GM18508 (cell line): ENCODE results near the gene GABRR2.

Experiments used
- ATAC-seq: cut with Tn5 transposase; IDR thresholded peaks from one replicate; pipeline ENCODE4 v1.9.1; 2021; ENCODE audit warnings: moderate number of reproducible peaks; ENCODE audit not compliant: insufficient read depth, unreplicated experiment

Gene GABRR2

DNA sequence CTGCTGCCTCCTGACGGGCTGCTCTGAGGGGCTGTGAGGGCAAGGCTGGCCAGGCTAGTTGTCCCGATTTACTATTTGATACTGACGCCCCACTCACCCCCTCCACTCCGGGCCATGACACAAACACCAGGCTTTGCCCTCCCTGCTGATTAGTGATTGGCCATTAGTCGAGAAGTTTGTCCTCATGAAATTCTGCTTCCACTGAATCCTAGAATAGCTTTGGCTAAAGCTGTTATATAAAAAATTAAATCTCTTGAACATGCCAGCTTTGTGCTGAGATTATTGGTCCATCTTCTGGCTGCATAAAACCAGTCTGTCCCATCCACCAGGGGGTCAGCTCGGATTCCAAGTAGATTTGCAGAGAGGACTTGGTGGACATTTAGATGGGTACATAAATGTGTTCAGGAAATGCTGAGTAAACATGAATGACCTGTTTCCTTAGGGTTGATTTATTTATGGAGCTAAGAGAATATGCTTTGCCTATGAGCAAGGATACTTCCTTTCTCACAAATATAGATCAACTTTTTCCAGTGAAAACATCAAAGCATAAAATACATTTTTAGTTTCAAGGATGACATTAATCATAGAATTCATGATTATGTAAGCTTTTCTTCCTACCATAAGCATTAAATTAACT is at the start of gene GABRR2:
Gene GABRR2 (minus strand): TSS at position 51 of the 637 bp plus-strand sequence. CDS start 134 bp downstream, outside the sequence.
- no peak for ATAC-seq

DNA sequence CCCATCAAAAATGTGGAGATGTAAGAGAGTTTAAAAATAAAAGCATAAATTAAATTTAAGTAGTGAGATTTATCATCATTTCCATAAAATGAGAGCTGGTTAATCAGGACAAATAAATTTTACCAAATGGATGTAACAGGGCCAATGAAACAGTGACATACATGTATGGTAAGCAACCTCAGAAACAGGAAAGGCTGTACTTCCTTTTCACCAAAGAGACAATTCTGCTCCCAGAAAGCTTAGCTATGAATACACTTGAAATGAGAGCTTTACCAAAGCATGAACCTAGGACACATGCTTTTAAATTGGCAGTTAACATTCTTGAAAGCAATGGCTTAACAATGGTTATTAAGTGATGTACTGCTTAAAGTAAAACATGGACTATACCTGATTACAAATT is 49.5 kb upstream of the GABRR2 start:
- no peak for ATAC-seq

DNA sequence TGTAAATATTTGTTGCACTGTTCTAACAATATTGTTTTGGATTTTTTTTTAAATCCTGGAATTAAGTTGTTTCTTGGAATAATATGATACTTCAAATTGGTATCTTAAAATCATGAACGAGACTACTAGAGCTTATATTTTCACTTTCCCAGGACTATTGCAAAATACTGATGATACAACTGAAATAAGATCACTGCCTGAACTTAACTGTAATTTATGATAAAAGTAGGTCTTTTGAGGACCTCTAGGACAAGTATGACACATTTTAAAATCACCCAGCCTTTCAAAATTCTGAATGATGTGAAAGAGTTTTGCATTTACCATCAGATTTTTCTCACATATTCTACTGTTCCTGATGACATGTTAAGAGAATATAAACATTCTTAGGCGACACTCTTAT is 46.1 kb upstream of the GABRR2 start:
- ATAC-seq, result no peak

DNA sequence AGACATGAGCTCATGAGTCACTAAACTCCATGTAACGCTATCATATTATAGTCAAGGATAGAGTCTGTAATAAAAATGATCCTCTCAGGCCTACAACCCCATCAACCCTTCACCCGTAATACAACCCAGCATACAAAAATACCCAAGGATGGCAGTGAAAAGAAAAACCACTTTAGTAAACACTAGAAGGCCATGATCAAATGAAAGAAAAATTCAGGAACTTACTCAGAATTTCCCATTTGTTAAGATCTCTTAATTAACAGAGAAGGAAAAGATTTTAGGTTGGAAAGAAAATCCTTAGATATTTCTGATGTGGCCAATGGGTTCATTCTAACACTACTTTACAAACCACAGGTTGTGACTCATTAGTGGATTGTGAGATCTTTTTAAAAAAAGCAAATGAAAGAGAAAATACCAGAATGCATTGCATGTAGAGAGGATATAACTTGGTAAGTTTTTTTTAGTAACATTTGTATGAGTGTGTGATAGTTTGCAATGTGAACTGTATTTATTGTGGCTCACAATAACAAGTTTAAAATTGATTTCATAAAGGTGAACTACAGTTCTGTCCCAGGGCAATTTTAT is 45.4 kb upstream of the GABRR2 start:
- peak; percentile 47 for ATAC-seq

DNA sequence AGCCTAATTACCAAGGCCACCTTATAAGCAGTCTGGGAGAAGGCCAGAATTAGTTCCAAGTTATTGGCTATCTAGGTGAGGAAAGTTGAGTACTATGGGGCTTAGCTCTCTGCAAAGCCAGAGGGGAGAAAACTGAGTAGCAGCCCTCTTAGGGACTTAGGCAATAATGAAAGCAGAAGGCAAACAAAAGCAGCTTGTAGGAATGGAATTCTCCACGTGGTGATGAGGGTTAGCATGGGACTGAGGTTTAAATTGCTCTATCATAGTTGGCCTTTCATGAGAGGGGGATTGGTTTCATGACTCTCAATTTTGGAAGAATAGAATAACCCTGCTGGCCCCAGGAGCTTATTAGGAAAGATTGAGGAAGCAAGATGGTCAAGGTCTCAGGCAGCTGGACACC is 44.5 kb upstream of the GABRR2 start:
- no peak for ATAC-seq

DNA sequence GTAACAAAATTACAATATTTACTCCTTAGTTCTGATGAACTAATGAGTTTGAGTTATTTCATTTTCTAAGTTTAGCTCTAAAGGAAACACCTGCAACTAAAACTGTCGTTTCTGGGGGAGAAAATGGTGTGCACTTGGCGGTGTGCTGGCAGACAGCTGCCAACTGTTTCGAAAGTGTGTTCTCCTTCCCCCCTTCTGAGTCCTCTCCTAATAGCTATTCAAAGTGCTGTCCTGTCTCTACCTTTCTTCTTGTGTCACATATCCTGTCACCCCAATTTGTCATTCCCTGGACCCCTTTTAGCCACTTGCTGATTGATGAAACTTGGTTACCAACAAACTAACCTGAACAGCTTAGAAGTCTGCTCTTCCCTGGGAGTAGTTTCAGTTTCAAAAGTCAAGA is 42.3 kb upstream of the GABRR2 start:
- ATAC-seq, result peak; percentile 38

DNA sequence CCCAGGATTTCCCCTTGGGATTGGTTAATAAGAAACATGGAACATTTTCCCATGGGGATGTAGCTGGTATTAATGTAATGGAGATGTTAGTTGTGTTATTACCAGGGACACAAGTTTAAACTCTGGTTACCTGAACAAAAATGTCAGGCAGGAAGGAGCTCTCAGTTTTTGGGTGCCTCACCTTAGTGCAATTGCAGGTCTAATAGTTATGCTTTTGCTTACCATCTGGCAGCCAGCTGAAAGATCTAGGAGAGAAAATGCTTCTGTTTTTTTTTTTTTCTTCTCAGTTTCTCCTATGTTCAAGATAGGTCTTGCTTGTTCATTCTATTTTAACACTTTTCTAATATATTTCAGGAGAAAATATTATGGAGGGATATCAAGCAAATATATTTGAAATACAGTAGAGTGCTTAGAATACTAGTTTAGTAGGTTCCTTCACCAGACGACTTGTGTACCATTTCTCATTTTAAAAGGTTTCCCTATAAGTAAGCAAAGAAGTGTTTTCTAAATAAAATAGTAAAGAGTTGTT is 41.6 kb upstream of the GABRR2 start:
- ATAC-seq, result no peak

DNA sequence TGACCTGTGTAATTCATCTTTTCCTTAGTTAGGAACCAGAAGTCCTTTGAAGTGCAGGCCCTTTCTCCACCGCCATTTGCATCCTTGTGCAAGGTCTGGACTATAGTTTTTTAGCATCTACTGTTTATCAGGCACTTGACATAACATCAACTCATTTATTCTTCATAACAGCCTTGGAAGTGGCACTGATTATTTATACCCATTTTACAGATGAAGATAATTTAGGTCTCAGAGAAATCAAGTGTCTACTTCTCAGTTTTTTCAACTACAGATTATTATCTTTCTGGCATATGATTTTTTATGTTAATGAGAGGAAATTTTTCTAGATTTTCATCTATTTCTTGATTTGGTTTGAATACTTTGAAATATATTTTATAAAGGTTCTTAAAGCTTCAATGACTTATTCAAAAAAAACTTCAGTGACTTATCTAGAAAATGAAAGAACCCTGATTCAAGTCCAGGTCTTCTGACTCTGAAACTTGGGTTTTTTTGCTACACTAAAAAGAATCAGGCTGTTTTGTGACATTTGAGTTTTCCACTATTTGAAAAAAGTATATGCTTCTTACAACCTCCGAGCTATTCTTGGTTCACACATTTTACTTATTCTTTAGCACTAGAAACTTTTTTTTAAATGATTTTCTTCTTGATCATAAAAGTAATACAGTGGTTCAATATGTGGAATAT is 40.6 kb upstream of the GABRR2 start:
- no peak for ATAC-seq

DNA sequence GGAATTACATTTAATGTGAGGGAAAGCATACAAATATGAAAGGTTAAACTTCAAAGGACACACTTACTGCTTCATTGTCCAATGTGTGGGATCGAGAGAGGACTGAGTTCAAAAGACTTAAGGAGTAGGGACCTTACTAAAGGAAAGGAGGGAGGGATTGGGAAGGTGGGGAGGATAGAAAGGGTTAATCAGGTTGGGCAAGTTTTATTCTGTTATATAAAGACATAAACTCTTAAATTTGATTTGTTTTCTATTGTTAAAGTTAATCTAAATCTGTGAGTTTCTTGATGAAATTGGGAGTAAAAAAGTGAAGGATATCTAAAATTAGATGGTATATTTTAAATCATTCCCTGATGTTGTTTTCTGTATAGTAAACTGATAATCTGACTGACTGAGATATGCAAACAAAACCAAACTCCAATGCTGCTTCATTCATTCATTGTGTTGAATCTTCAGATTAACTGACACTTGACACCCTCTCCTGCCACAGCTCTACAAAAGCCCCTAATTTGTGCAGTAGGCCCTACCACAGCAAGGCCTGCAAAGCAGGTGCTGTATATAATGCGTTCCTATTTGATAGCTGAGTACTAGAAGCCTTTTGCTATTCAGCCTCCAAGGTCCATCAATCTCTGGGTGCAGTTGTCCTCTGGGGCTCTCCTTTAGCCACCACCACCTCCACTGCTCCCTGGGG is 38.7 kb upstream of the GABRR2 start:
- no peak for ATAC-seq

DNA sequence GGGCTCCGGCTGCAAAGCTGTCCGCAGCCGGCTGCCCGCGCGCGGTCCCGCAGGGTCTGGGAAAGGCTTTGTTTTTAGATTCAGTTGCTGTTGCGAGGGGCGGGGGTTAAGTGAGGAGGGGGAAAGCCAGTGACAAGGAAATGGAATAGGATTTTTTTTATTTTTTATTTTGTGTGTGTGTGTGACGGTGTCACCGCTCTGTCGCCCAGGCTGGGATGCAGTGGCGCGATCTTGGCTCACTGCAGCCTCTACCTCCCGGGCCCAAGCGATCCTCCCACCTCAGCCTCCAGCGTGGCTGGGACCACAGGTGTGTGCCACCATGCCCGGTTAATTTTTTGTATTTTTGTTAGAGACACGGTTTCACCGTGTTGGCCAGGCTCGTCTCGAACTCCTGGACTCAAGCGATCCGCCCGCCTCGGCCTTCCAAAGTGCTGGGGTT is 38.0 kb upstream of the GABRR2 start:
- ATAC-seq, result no peak

DNA sequence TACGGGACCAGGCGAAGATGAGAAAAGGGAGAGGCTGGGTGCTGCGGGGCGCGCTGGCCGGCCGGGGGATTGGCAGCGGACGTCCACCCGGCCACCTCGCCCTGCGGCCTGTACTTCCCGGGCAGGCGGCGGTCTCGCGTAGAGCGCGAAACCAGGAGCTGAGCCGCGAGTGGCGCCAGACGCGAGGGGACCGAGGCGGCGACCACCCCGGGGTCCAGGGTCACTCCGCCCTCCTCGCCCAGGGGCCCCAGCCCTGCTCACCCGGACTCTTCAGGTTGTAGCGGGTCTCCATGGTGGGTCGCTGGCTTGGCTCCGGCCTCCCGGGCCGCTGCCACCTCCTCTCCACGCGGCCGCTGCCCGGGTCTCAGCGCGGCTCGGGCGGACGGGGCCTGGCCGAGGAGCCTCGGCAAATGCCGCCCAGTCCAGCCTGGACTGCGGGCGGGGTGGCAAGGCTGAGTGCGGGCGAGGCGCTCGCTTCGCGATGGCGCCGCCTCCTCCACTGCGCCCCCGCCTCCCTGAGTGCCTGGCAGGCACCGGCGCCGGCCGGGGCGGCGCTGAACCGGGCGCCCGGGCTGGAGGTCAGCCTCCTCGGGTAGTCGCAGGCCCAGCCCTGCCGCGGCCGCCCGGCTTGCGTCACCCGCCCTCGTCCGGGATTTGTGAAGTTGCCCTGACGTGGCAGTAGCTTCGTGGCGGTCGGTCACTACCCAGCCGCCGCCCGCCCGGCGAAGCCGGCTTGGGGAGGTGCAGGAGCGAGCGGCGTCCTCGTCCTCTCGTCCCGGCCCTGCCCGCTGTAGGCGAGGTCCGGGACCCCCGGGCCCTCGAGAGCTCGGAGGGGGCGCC is 37.4 kb upstream of the GABRR2 start, which contains the start of gene UBE2J1:
Gene UBE2J1 (minus strand): TSS at position 445 of the 840 bp plus-strand sequence. CDS start 153 bp downstream, at position 292.
- ATAC-seq, result no peak

DNA sequence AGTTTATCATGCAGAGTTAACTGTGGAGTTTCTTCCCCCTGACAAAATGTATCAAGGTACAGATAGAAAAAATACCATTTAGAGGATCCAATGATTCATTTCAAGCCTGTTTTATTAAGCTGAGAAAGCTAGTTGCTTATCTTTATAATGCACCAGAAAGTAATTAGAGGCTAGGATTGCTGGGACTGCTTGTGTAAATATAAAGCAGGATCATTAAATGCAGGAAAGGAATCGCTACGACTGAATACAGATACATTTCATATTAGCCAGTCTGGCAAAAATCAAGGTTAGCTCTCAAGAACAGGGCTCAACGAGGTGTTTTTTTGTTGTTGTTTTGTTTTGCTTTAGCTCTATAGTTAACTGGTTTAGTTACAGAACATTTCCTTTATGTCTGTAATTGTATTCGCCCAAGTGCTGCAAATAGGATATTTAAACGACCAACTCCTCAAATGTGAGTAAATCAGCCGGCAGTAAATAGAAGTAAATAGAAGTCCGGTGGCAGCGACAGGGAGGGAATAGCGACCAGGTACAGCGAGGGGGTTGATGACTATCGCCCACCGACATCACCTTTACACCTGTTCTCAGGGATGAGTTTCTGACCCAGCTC is 36.7 kb upstream of the GABRR2 start:
- no peak for ATAC-seq

DNA sequence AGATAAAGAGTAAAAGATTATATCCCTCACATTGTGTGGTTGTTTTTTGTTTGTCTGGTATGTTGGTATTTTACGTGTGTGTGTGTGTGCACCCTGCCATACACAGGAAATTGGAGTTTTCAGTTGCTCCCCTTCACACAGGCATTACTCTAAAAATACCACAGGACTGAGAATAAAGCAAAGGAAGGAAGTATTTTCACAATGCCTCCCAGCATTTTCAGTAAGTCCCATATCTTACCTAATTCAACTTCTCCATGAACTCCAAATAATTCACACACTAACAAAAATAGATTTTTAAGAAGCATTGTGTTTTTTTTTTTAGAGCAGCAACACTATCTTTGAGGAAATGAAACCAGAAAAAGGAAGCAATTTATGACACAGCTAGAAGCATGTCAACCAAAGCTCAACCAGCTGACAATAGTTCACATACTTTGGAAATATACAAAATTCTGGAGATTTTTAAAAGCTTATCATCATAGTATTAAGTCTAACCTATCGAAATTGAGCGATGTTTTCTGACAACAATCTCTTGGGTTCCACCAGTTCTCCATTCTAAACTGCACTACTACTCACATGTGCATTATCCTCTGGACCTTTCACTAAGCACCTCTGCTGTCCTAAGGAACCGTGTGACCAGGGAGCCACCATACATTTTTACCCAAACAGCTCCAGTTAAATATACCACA is 35.3 kb upstream of the GABRR2 start:
- ATAC-seq, result peak; percentile 51

DNA sequence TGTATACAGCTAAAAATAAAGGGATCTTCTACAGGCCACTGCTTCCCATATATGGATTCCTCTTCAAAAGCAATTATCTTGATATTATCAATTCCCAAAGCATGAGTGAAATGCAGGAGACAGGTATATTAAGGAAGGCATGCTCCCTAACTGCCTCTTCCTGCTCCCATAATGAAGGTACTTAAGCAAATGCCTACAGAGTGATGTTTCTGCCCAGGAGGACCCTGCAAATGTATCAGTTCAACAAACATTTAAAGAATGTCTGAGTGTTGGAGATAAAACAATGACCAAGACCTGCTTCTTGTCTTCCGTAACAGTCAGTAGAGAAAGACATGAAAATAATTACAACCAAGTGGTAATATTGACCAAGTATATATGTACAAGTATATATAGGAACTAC is 33.3 kb upstream of the GABRR2 start:
- ATAC-seq, result no peak

DNA sequence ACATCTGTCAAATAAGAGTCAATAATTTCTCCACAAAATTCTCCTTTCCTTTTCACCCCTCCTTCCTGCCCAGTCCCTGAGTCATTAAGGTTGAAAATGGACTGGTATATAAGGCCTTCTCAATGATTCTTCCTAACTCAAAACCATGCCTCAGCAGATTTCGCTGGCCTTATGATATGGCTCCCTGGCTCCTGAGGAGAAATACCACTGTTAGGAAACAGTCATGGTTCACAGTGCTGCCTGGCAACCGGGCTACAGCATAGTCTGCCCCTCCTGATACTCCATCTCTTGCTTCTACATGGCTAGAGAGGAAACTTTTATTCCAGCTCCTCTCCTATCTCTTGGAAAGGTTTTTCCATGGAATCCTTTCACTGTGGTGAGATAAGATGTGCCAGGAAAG is 32.7 kb upstream of the GABRR2 start:
- ATAC-seq, result no peak

DNA sequence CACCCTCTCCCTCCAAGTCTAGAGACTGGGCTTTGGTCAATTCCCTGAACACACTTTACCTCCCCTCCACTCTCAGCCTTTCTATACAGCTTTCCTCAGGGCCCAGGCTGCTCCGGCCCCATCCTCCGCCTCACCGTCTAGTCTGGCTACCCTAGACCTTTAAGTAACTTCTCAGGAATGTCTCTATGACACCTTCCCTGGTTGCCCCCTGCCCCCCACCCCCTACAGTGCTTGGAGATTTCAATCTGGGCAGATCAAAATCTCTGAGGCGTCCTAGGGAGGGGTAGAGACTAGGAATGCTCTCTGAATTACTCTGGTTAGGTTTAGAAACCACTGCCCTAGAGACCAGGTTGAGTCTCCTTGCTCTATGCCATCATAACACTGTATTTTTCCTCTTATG is 31.3 kb upstream of the GABRR2 start:
- ATAC-seq, result no peak

DNA sequence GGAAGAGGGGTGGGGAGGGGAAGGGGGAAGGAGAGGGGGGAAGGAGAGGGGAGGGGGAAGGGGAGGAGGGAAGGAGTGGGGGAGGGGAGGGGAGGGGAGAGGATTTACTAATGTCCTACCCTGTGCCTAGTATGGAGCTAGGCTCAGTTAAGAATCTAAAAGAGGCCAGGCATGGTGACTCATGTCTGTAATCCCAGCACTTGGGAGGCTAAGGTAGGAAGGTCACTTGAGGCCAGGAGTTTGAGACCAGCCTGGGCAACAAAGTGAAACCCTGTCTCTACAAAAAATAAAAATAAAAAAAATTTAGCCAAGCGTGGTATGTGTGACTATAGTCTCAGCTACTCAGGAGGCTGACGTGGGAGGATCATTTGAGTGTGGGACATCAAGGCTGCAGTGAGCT is 24.5 kb upstream of the GABRR2 start:
- ATAC-seq, result no peak

DNA sequence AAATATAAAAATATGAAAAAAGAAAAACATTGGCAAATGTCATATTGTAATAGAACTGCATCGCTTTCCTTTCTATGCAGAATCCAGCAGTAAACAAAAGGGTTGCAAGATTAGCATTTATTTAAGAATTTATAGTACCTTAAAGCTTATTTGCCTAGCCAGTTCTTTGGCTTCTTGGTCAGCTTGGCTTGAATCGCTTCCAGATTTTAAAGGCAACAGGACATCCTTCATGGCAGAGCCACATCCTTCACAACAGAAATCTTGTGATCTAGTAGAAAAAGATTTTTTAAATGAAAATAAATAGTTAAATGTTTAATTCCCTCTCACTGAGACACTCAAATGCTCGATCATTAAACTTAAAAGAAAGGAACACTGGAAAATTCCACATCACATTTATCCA is 20.1 kb upstream of the GABRR2 start:
- ATAC-seq, result no peak

DNA sequence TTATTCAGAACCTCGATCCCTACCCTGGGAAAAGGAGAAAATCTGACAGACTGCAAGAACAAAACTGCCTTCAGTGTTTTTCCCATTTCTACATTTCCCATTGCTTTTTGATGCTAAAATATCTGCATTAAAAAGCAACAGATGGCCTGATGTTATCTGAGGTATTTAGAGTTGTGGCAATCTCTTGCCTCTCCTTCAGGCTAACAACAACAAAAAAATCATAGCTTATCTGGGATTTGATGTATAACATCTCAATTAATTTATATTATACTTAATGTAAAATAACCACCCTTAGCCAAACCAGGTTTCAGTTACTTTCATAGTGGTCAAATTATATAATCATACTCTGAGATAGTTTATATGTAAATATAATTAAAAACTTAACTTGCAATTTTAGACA is 15.8 kb upstream of the GABRR2 start:
- no peak for ATAC-seq
